ENCODE measurements around the gene CHGA. TPM values are rescaled to one million over a fixed set of nuclear protein-coding genes. Genes with fewer than 3 reads are reported as not detected.

CHGA gene
- not detected in 2 replicates for total RNA-seq

GRCh38 chr14:92922883-92923743, at the start of gene CHGA:
CHGA (plus strand) TSS chr14:92923150; CDS start chr14:92923360, 210 bp downstream.
- no peak for DNase-seq (ENCODE audit: low read depth)
- no peak within 1 kb of the TSS for H3K4me3 ChIP-seq (ENCODE audit: low read depth, low read length)
- no peaks in the 10 kb centered on the region for H3K36me3 ChIP-seq (ENCODE audit: control insufficient read depth, insufficient read depth, low read length)
- peaks cover 38% of the 10 kb centered on the region for H3K27me3 ChIP-seq (ENCODE audit: control insufficient read depth, insufficient read depth, low read length)
- no peak for TF ChIP-seq CTCF (IDR thresholded peaks at IDR 0.05; ENCODE audit: insufficient read depth, low read length, poor library complexity, severe bottlenecking)

DNA sequence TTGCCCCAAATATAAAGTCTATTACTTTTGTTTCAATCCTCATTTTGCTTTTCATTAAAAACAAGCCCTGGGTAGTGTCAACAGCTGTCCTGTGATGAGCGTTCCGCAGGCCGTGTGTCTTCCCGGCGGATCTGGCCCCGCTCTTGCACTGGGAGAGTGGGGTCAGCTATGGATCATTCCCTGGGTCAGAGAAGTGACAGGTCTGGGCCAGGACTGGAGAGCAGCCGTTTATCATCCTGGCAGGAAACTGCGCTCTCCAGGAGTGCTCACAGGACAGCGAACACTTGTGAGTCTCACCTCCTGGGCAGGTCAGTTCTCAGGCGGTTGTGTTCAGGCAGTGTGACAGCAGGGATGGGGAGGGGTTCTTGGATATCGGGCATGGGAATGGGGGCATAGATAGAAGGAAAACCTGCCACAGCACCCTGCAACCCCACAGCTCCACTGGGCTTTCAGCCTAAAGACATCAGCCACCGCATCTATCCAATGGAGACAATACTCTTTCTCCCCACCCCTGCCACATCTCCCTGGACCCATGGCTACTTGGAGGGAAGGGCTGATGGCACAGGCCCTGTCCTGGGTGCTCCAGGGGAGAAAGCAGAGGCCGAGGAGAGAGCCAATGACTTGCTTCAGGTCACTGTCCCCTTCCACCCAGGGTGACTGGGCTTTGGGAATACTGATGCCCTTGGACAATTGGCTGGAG, 47.8 kb upstream of the CHGA start:
- H3K27me3 ChIP-seq (ENCODE audit: control insufficient read depth, insufficient read depth, low read length) = peaks cover 15% of the 10 kb centered on the region

DNA sequence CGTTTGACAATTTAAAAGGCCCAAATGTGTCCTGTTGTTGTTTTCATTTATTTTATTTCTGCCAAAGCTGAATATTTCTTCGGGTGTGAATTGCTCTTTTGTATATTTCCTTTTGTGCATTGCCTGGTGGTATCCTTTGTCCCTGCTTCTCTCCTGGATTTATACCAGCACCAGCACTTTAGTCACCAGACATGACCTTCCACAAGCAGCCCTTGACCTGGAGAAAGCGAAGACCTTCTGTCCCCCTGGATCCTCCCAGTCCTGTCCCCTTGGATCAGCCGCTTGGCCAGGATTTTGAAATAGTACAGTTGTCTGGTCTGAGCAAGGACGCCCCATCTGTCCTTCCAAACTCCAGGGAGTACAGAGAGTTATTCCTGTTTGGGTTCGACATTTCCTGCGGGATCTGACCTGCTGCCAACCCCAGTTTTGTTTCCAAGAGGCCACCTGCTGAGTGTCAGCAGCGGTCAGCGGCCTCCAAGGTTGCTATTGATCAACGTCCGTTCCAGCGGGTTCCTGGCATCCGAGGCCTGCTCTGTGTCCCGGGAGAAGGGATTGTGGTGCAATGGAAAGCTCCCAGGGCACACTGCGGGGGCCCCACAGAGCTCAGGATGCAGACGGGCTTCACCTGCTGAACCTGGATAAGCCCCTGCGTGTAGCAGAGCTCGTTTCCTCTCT, 45.1 kb upstream of the CHGA start:
- Histone ChIP-seq H3K36me3 (ENCODE audit: control insufficient read depth, insufficient read depth, low read length) (no peaks in the 10 kb centered on the region), H3K27me3 (ENCODE audit: control insufficient read depth, insufficient read depth, low read length) (peaks cover 26% of the 10 kb centered on the region), H3K4me3 (ENCODE audit: low read depth, low read length) (no peak overlapping the region)
- no peak for DNase-seq (ENCODE audit: low read depth)
- no peak for TF ChIP-seq CTCF (IDR thresholded peaks at IDR 0.05; ENCODE audit: insufficient read depth, low read length, poor library complexity, severe bottlenecking)

More for the DNA sequence above, 47.8 kb upstream of the CHGA start:
- Histone ChIP-seq H3K4me3 (ENCODE audit: low read depth, low read length) (no peak overlapping the region), H3K36me3 (ENCODE audit: control insufficient read depth, insufficient read depth, low read length) (no peaks in the 10 kb centered on the region)
- no peak for TF ChIP-seq CTCF (IDR thresholded peaks at IDR 0.05; ENCODE audit: insufficient read depth, low read length, poor library complexity, severe bottlenecking)
- DNase-seq (ENCODE audit: low read depth) = no peak

- H3K27me3 ChIP-seq (ENCODE audit: control insufficient read depth, insufficient read depth, low read length) = peaks cover 23% of the 10 kb centered on the region
- TF ChIP-seq CTCF (IDR thresholded peaks at IDR 0.05; ENCODE audit: insufficient read depth, low read length, poor library complexity, severe bottlenecking) = no peak
- no peak overlapping the region for H3K4me3 ChIP-seq (ENCODE audit: low read depth, low read length)
- DNase-seq (ENCODE audit: low read depth) = no peak
- no peaks in the 10 kb centered on the region for H3K36me3 ChIP-seq (ENCODE audit: control insufficient read depth, insufficient read depth, low read length)
These were observed 42.6 kb upstream of the CHGA start for GRCh38 chr14:92880351-92880750.

GRCh38 chr14:92880851-92881250, 42.1 kb upstream of the CHGA start:
- no peaks in the 10 kb centered on the region for H3K36me3 ChIP-seq (ENCODE audit: control insufficient read depth, insufficient read depth, low read length)
- no peak for DNase-seq (ENCODE audit: low read depth)
- no peak overlapping the region for H3K4me3 ChIP-seq (ENCODE audit: low read depth, low read length)
- peak; percentile 15 for TF ChIP-seq CTCF (IDR thresholded peaks at IDR 0.05; ENCODE audit: insufficient read depth, low read length, poor library complexity, severe bottlenecking)
- peaks cover 25% of the 10 kb centered on the region for H3K27me3 ChIP-seq (ENCODE audit: control insufficient read depth, insufficient read depth, low read length)
